B cell (primary cell): ENCODE results near the gene FRK.

Source experiments
- CTCF ChIP-seq: fragments of 200-600 bp; IDR thresholded peaks from one replicate; pipeline ENCODE4 v1.8.0; 2022; ENCODE audit warnings: antibody characterized with exemption, mild to moderate bottlenecking
- EZH2 ChIP-seq: IDR thresholded peaks from 2 replicates; pipeline ENCODE4 v1.6.1; 2012; ENCODE audit warnings: borderline replicate concordance, low read depth, mild to moderate bottlenecking, moderate library complexity, low read length; ENCODE audit not compliant: insufficient read depth, poor library complexity, severe bottlenecking

GRCh38 chr6:116108836-116109235 is 48.1 kb upstream of the FRK start:
- no peak for TF ChIP-seq CTCF
- TF ChIP-seq EZH2 = no peak
